Measurements from ENCODE around the gene SLC24A3.

The SLC24A3 gene

DNA sequence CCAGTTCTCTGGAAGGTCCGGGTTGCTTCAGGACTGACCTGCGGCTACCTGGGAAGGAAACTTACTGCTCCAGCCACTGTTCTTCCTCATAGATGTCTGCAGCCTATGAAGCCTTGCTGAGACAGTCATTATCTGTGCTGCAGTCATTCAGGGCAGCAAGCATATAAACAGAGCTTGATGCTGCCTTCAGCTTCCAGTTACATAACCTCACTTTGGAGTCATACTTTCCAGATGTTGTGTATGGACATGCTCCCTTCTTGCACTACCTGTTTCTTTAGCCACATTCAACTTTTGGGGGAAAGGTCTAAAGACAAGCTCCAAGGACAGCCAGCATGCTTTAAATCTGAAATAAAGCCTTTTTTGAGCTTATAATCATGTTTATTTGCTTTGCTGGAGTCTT is 98.1 kb downstream of the SLC24A3 start:
- no peak for DNase-seq

DNA sequence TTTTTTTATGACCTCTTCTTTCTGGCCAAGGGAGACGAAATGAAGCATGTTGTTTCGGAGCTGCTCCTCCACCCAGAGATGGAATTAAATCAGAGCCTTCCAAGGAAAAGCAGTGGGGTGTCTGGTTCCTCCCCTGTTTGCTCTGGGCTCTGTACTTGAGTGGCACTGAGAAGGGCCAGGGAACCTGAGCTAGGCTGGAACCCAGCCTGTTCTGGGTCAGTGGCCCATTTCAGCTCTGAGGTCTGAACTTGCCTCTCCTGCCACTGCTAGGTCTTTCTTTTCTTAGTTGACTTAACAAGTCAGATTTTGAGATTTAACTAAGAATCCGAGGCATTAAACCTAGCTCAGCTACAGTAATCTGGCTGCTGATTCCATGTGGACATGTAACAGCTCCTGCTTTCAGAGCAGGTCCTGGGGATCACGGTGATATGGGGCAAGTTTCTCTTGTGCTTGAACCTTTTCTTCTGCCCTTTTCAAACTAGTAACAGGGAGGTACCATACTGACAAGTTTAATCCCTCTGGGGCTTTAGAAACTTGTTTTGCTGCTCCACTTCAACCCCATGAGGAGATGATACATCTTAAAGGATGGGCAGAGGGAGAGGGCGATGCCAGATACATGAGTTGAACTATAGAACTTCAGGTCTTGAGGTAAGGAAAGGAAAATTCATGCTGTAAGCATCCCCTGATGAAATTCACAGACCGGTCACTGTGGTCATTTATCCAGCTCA is 101.1 kb downstream of the SLC24A3 start:
- DNase-seq = no peak

DNA sequence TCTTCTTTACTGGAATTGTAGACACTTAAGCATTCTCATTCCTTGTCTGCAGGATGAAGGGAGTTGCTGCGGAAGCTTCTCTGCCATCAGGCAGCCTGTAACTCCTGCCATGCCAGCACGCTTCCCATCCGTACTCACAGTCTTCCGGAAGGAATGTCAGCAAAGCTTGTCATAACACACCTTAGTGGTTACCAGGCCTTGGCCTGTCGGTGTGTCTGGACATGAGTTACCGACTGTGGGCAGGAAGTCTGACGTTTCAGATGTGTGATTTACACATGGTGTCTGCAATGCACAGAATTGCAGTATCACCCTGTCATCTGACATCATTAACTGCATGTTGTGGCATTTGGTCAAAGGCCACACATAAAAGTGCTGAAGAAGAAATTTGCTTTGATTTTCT is 102.2 kb downstream of the SLC24A3 start:
- no peak for DNase-seq

DNA sequence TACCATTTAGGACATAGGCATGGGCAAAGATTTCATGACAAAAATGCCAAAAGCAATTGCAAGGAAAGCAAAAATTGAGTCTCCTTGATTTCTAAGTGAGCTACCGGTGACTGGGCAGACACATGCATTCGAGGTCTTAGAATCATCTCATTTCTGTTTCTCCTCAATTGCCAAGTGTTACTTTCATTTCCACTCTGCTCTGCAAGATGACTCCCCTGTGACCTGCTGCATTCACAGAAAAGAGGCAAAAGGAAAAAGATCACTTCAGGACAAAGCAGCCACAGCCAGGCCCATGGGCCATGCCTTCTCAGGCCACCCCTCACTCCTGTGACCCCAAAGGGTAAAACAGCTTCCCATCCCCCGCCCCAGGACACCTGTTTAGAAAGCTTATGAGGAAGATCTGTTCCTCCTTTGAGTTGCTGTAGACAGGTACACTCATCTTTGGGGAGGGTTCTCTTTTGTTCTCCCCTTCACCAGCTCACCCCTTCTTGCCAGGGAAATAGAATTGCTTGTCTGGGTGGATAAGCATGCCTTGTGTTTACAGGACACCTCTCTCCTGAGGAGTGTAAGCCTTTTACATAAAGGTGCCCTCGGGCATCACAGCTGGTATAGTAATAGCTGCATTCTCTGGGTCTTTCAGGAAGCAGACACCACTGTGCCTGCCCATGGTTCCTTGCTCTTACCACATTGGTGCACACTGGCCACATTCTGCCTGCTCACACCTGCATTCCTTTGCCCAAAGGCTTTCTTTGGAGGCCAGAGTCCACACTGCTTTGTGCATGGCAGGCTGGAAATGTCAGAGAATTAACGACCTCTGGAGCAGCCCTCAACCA is 105.0 kb downstream of the SLC24A3 start:
- no peak for DNase-seq

DNA sequence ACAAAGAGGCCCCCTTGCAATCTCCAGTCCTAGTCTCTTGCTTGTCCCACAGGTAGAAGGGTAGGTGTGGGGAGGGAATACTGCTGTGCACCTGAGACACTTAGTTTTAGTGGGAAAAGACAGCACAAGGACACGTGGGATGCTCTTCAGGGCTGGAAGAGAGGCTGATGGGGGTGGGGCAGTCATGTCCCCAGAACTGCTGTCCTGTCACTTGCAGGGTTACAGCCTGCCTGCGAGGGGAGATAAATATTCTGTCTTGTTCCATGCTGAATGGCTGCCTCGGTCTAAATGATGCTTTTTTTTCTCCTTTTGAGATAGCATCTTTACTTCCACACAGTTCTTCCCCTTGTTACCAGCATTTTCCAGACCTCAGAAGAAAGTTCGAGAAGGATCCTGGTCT is 106.2 kb downstream of the SLC24A3 start:
- no peak for DNase-seq

DNA sequence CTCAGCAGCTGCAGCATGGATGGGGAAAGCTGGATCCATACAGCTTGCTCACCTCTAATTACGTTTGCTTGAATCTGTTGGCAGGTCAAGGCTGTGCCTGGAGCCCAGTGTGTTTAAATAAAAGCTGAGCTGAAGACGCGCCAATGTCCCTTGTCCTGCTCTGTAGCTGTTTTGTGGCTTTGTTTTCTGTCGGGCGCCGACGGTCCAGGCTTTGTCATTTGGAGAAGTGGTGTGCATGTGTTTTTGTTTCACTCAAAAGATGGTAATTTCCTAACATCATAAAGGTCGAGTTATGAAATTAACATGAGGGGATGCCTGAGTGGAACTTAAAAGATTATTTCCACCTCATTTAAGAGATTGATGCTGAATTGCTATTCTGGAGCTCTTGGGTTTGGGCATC is 107.6 kb downstream of the SLC24A3 start:
- no peak for DNase-seq

DNA sequence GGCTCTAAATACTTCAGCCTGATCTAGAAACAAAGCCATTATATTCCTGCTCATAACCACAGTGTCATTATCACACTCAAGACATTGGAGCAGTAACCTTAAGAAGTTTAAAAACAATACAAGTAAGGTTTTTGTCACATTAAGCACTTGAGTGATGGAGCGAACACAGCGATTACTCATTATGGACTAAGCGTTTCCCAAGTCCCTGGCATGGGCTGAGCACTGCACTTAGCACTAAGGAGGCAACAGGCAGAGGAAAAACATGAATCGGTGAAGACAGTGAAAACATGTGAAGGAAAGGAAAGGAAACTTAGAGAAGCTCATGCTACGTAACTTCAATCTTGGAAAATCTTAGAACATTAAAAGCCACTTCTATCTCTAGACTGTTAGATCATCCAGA is 108.7 kb downstream of the SLC24A3 start:
- DNase-seq = no peak

DNA sequence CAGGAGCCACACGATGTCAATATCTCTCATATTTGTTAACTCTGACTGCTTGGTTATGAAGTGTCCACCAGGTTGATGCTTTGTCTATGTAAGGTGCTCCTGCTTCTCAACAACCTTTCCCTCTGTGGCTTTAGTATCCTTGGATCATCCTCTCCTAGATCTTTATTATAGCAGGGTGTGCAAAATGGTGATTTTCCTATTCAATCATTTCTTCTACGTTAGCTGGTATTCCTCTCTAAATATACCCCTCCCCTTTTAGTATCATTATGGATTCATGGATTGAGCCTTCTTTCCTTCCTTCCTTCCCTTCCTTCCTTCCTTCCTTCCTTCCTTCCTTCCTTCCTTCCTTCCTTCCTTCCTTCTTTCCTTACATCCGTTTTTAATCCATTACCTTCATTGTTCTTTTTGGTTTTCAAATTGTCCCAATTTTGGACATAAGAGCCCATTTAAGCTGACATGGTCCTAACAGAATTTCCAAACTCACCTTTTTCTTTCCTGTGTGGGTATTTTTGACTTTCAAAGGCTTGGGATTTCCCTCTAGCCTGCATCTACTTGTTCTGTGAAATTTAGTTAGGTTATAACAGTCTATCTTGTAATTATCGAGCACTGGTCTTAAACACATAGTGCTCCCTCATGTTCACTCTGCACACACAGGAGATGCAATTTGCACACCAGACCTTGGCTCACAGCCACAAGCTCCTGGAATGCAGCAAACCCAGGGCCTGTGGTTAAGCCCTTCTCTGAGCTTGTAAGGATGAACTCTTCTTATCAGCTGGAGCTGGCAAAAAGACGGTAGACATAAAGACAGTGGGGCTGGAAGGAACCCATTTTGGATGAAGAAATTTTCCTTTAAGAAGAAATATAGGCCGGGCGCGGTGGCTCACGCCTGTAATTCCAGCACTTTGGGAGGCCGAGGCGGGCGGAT is 109.9 kb downstream of the SLC24A3 start:
- DNase-seq = no peak

DNA sequence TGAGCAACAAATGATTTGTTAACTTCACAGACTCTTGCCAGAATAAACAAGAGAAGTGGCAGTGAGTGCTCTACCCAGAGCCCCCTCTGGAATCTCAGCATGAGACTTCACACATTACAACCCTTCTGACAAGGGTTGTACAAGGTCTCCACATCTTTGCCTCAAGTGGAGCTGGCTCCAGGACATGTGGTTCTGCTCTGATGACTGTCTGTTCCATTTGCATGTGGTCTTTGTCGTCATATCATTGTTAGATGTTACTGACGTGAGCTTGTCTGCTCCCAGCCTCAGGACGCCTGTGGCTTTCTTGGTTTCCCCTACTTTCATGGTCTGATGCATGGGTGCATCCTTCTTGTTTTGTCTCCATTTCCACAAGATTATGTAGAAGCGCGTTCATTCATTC is 115.0 kb downstream of the SLC24A3 start:
- DNase-seq = no peak

DNA sequence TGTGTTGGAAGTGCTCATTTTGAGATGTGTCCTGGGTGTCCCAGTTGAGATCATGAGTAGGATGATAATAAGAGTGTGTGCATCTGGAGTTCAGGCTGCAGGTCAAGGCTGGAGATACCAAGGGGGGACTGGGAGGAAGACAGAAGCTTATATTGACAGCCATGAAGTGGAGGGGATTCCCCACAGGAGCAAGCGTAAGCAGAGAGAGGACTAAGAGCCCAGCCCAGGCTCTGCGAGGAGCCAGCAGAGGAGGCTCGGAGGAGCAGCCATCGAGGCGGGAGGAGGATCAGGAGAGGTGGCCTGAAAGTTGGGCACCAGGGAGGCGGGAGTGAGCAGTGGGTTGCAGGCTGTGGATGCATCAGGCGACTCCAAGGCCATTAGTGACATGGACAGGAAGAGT is 116.2 kb downstream of the SLC24A3 start:
- DNase-seq = no peak

DNA sequence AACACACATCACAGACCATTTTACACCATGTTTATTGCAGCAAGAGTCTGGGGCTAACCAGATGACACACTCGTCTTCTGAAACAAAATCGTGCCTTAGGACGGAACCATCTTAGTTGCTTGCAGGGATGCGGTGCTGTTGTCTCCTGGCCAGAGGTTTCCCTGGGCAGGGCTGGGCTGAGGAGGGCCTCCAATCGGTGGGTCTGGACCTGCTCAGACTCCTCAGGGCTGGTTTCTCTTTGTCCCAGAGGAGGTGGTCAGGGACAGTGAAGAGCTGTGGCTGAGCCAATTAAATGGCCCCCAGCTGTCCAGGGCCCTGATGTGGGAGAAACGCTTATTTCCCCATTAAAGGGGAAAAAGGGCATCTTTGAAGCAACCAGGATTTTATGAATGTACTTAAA is 117.6 kb downstream of the SLC24A3 start:
- DNase-seq = no peak

DNA sequence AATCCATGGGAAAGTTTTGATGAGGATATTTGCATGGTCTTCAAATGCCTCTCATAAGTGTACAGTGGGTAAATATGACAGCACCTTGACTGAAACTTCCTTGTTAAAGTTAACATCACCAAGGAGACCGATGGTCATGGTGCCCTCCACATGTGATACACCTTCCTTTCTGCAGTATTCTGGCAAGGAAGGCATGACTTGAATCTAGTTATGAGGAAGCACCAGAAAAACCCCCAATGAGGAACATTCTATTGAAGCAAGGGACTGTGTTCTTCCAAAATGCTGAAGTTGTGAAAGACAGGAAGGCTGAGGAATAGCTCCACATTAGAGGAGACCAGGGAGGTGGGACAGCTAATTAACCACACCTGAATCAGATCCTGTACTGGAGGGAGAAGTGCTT is 118.3 kb downstream of the SLC24A3 start:
- DNase-seq = no peak

DNA sequence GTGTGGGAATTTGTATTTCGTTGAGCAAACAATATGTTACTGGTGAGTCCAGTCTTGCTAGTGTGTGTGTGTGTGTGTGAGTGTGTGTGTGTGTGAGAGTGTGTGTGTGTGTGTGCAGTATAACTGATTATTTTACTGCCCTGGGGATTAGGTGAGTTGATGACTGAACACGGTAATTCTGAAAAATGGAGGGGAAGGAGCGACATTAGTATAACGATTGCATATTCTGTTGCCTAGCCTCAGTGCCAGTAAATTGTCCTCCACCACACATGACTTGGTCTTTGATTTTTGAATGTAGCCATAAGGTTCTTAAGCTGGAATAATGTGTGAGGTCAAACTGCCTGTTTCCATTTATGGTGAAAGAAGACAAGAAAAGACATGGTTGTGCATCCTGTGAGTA is 121.1 kb downstream of the SLC24A3 start:
- DNase-seq = no peak

DNA sequence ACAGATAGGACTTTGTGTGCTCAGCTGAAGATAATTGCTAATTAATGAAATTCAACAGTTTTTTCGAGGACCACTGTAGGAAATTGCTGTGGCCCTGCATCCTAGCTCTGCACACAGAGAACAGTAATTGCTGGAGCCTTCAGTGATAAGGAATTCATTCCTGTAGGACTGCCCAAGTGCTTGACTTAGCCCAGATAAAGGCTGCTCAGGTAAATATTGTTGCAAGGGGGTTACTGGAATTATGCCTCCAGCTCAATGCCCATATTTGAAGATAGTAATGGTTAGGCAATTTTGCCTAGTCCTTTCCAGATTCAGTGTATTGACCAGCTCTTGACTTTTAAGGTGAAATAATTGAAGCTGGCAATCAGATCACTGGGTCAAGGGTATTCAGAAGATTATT is 122.9 kb downstream of the SLC24A3 start:
- no peak for DNase-seq

DNA sequence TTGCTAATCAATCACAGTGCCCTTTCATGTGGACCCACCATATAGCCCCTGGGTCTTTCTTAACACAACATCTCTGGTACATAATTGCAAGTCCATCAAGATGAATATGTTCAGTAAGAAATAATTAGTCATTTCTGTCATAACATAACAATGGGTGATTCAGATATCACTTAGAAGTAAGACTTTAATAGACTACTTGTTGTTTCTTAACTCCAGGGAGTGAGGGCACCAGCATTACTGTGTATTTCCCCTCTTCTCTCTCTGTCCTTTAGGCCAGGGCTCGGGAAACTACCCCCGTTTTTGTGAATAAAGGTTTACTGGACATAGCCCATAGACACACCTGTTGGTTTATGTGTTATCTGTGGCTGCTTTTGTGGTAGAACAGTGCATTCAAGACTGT is 123.5 kb downstream of the SLC24A3 start:
- DNase-seq = no peak

DNA sequence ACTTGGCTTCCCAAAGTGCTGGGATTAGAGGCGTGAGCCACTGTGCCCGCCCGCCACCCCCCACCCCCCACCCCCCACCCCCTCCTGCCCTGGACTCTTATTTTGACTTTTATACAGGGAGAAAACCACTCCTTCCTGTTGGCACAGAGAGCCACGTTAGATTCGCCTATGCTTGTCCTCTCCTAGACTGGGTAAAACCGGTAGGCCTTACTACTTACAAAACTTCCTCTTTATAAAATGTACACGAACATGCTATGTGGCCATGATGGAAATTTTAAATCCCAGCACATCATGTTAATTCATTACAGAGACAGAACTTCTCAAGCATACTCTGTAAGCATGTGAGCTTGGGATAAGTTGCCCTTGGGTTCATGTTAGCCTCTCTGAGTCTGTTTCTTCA is 124.2 kb downstream of the SLC24A3 start:
- no peak for DNase-seq

DNA sequence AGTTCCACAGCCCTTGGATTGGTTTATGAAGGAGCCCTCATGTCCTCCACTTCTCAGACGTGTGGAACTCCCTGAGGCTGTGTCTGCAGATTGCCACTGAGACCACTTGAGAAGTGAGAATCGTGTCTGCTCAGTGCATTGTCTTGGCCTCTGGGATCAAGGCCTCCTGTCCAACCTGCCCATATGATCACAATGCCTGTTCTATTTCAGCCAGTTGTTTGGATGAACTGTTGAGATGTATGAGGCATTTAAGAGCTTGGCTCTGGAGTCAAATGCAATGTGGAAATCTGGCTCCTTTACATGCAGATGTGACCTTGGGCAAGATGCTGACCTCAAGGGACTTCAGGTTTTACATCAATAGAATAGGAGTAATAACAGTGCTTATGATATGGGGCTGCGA is 125.9 kb downstream of the SLC24A3 start:
- DNase-seq = no peak

DNA sequence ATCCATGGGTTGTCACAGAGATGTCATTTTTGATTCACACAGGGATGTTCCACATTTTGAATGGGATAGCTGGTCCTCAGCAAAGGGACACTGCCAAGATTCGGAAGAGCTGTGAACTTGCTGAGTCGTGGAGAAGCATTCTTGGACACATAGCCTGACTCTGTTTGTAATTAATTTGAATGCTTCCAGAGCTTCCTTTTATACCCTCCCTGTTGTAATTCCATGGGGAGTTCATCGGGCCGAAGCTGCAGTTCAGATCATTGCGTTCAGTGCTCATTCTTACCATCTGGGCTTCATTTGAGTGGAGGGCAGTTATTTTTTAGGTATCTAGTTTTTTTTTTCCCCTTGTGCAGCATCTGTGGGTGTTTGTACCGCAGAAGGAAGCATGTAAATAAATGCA is 126.5 kb downstream of the SLC24A3 start:
- DNase-seq = no peak

DNA sequence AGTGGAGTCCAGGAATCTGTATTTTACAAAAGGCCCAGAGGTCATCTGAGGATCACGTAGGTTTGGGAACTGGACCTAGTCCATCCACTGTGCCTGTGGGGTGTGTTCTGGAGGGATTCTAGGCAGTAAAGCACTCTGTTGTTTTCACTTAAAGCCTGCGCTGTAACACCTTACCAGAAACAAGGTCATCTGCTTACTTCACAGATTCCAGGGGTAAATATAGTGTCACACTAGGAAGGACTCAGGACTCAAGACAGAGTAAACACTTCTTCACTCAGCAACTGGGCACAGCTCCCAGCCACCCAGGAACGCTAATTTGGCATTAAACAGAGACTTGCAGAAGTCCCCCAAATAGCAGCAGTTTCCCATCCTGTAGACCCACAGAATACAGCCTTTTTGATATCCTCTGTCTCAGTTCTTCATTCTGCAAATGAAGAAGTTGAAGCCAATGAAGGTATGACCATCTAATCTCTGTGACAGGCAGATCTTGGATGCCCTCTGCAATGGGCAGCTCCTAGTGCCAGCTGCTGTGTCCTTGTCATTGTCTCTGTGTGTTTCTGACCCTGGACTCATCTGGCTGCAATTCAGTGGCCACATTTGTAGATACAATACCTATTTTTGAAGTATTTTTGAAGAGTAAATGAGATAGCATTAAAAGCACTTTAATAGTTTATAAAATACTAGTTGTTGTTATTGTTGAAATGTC is 129.1 kb downstream of the SLC24A3 start:
- no peak for DNase-seq

DNA sequence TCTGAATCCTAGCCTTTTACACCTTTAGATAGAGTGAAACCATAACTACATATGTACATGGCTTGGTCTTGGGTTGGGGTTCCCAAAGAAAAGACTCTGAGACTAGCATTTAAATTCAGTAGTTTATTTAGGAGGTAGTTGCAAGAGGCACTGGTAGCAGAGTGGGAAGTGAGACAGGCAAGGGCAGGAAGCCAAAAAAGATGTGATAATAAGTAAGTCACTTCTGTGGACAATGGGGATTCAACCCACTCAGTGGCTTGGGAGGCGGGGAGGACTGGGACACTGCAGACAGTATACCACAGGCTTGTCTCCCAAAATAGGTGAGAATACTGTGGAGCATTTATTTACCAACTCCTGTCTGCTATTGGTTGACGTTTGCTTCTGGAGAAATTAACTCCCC is 131.9 kb downstream of the SLC24A3 start:
- DNase-seq = no peak

DNA sequence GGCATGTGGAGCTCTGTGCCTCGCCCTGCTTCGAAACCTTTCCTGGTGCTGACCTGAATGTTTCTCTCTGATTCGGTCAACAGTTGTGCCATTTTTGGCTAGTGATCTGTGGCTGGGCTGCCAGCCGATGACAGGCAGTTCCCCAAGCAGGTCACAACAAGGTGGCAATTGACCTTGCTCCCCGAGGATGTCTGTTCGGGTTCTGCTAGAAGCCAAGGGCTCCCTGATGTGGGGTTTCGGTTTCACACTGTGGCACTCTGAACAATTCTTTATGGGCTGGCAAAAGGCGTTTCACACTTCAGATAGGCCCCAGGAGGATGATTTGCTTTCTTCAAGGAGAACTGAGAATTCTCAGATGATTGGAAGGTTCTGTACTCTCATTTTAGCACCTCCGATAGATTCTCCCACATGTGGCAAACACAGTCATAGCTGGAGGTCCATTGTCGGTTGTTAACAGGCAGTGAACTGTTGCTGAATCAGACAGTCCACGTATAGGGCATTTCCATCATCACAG is 135.6 kb downstream of the SLC24A3 start:
- DNase-seq = no peak

DNA sequence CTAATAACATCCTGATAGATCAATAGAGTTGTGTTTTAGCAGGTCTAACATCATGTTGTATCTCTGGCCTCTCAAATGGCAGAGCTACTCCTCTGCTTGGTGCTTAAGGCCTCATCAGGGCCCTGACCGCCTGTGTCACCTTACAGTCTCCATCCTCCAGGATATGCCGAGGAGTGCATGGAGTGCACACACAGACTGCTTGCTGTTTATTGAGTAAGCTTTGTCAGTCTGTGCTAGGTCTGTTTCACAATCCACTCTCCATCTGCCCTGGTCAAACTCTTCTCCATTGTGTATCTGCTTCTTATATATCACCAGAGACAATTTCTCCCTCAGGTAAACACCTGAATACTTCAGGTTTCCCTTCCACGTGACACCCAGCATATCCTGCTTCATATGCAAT is 136.1 kb downstream of the SLC24A3 start:
- DNase-seq = no peak

DNA sequence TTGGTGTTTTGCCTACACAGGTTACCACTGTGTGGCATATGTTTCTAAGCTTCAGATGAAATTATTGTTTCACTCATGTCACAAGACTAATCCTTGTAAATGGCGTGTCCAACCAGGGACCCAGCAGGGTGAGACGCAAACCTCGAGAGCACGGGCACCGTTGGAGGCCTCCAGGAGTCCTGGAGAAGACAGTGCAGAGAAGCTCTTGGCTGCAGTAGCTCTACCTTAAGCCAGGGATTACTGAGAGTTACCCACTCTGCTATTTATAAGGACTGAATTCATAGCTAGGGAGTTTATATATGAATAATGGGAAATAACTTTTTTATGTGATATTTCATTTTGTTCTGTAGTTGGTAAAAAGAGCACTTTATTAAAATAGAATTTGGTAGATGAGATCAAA is 137.4 kb downstream of the SLC24A3 start:
- DNase-seq = no peak
